B cell (primary cell): Measurements from ENCODE around the gene NCS1. TPM values are rescaled to one million over a fixed set of nuclear protein-coding genes. Genes with fewer than 3 reads are reported as not detected.

Experiments
- ATAC-seq: fragments of 200-7000 bp; cut with Tn5 transposase; one replicate; pipeline ENCODE4 v1.10.0; 2021; ENCODE audit warnings: low read depth, mild to moderate bottlenecking, moderate number of reproducible peaks, moderate library complexity
- CTCF ChIA-PET: fragments of 350-600 bp; sonication (Branson Sonifier 250); formaldehyde crosslinking; loops from one replicate; lab custom pipeline; 2021; ENCODE audit warnings: antibody characterized with exemption, inconsistent platforms; lab: Charles Lee
- POLR2A ChIA-PET: fragments of 350-600 bp; sonication (Branson Sonifier 250); formaldehyde crosslinking; loops from one replicate; lab custom pipeline; 2021; ENCODE audit warnings: antibody characterized with exemption; lab: Charles Lee
- DNase-seq: peaks from one replicate; pipeline ENCODE4 v3.0.0; 2013
- H2AFZ ChIP-seq: 2 replicates; pipeline ENCODE4 v1.6.1; 2012; ENCODE audit warnings: mild to moderate bottlenecking, low read depth, low read length; ENCODE audit not compliant: insufficient read depth, poor library complexity, severe bottlenecking
- H3K27ac ChIP-seq, 2 donors: 1 replicate in 1 of 2; 2 replicates in 1 of 2; pipeline ENCODE4 v1.5.1; 2012 to 2013; ENCODE audit warnings: low read length in 2 of 2, mild to moderate bottlenecking in 2 of 2, moderate library complexity in 1 of 2
- H3K27me3 ChIP-seq, 4 experiments: fragments of 200-600 bp in 1 of 4; sonication (generic) in 1 of 4; replicated peaks in 1 of 4; 1 replicate in 2 of 4; 2 replicates in 2 of 4; pipeline versions ENCODE4 v1.6.1 to v1.7.0; 2013 to 2016; ENCODE audit warnings: low read length in 3 of 4, mild to moderate bottlenecking in 2 of 4, mixed read lengths in 1 of 4, moderate library complexity in 1 of 4; ENCODE audit not compliant: insufficient read depth in 4 of 4, control insufficient read depth in 3 of 4; ENCODE audit errors: control extremely low read depth in 1 of 4
- H3K36me3 ChIP-seq, 2 experiments: replicated peaks in 1 of 2; 1 replicate in 1 of 2; 2 replicates in 1 of 2; pipeline versions ENCODE4 v1.6.1 to v1.7.1; 2013; ENCODE audit warnings: low read length in 1 of 2; ENCODE audit not compliant: insufficient read depth in 2 of 2, control insufficient read depth in 1 of 2; ENCODE audit errors: control extremely low read depth in 1 of 2, extremely low read depth in 1 of 2
- H3K4me1 ChIP-seq, 2 donors: fragments of 200-600 bp in 1 of 2; sonication (generic) in 1 of 2; 1 replicate in 1 of 2; 2 replicates in 1 of 2; pipeline versions ENCODE4 v1.5.1 to v1.6.1; 2013 to 2017; ENCODE audit warnings: low read length in 2 of 2; ENCODE audit not compliant: control insufficient read depth in 2 of 2, insufficient read depth in 2 of 2
- H3K4me2 ChIP-seq: replicated peaks from 2 replicates; pipeline ENCODE3; 2012; ENCODE audit warnings: mild to moderate bottlenecking, low read depth, low read length; ENCODE audit not compliant: poor library complexity, severe bottlenecking
- H3K4me3 ChIP-seq, 5 experiments: fragments of 200-600 bp in 1 of 5; sonication (generic) in 1 of 5; 1 replicate in 3 of 5; 2 replicates in 2 of 5; pipeline versions ENCODE4 v1.5.1 to v1.7.0; 2011 to 2016; ENCODE audit warnings: low read length in 4 of 5, mild to moderate bottlenecking in 4 of 5, low read depth in 2 of 5, control low read depth in 1 of 5, moderate library complexity in 1 of 5; ENCODE audit not compliant: insufficient read depth in 1 of 5; ENCODE audit errors: control extremely low read depth in 1 of 5, extremely low read depth in 1 of 5
- H3K79me2 ChIP-seq: fragments of 200-600 bp; sonication (generic); one replicate; pipeline ENCODE4 v1.6.0; 2016; ENCODE audit warnings: low read length; ENCODE audit not compliant: control insufficient read depth, insufficient read depth
- H3K9ac ChIP-seq: fragments of 200-600 bp; sonication (generic); 2 replicates; pipeline ENCODE4 v1.6.1; 2017; ENCODE audit warnings: mild to moderate bottlenecking, low read length, moderate library complexity
- H3K9me3 ChIP-seq, 3 donors: one replicate each; pipeline versions ENCODE4 v1.6.1 to v1.7.1; 2013; ENCODE audit warnings: low read length in 2 of 3; ENCODE audit not compliant: control insufficient read depth in 2 of 3, insufficient read depth in 1 of 3; ENCODE audit errors: control extremely low read depth in 1 of 3
- H4K20me1 ChIP-seq: 2 replicates; pipeline ENCODE4 v1.6.0; 2012; ENCODE audit warnings: mild to moderate bottlenecking, low read length; ENCODE audit not compliant: insufficient read depth, control insufficient read depth, poor library complexity, severe bottlenecking
- H3K27ac Mint-ChIP-seq: one replicate; pipeline ENCODE4 v1.8.0; 2021; ENCODE audit warnings: mixed read lengths
- H3K27me3 Mint-ChIP-seq: one replicate; pipeline ENCODE4 v1.8.0; 2021; ENCODE audit warnings: mixed read lengths
- H3K4me1 Mint-ChIP-seq: one replicate; pipeline ENCODE4 v1.8.0; 2021; ENCODE audit warnings: mixed read lengths
- H3K4me3 Mint-ChIP-seq: one replicate; pipeline ENCODE4 v1.8.0; 2021; ENCODE audit warnings: mixed read lengths
- H3K9me3 Mint-ChIP-seq: one replicate; pipeline ENCODE4 v1.8.0; 2022; ENCODE audit warnings: mixed read lengths; ENCODE audit not compliant: insufficient read depth
- CTCF ChIP-seq: fragments of 200-600 bp; IDR thresholded peaks from one replicate; pipeline ENCODE4 v1.8.0; 2022; ENCODE audit warnings: antibody characterized with exemption, mild to moderate bottlenecking
- EZH2 ChIP-seq: IDR thresholded peaks from 2 replicates; pipeline ENCODE4 v1.6.1; 2012; ENCODE audit warnings: borderline replicate concordance, low read depth, mild to moderate bottlenecking, moderate library complexity, low read length; ENCODE audit not compliant: insufficient read depth, poor library complexity, severe bottlenecking
- WGBS: methylation state at CpG from one replicate; pipeline ENCODE4 v1.1.5; 2013; ENCODE audit warnings: missing lambda C conversion rate; ENCODE audit not compliant: insufficient coverage; 5-methylcytosine and 5-hydroxymethylcytosine counted together
- intact Hi-C: fragments of 100-400 bp; cut with micrococcal nuclease; formaldehyde crosslinking; loops from one replicate; pipeline ENCODE4 v1.10.0; 2022
- polyA plus RNA-seq: library from polyadenylated mRNA; depleted of rRNA; stranded (reverse); fragments of >200 nt; gene quantifications from 2 replicates; pipeline ENCODE4 v1.2.3, GENCODE V29; 2012
- total RNA-seq, 2 donors: library from RNA; stranded (reverse); fragments of 120-200 nt in 1 of 2; gene quantifications; 1 replicate in 1 of 2; 2 replicates in 1 of 2; pipeline versions ENCODE4 v1.2.3 to v1.2.4, GENCODE V29; 2013 to 2022

The NCS1 gene
- total and polyA plus RNA-seq, 2 donors (not counting 1 experiment from before 2014, with no cell fraction given): 0.39 TPM; not detected in 1

- H3K36me3 ChIP-seq: no peaks in the 10 kb centered on the region
- H3K27ac ChIP-seq: no peak overlapping the region
- peaks cover 0 to 3% (median 0%) of the 10 kb centered on the region in 4 experiments for H3K27me3 ChIP-seq
- POLR2A ChIA-PET: no interaction called here
- H3K4me1 Mint-ChIP-seq: no peaks in the 10 kb centered on the region
- no peaks in the 10 kb centered on the region for H3K79me2 ChIP-seq
- intact Hi-C loops: loop anchor here (10.0 kb wide), 1 partner anchor 56 kb away; no protein-coding TSS in a partner anchor
- H3K27ac Mint-ChIP-seq: no peak overlapping the region
- H3K4me1 ChIP-seq: no peaks in the 10 kb centered on the region
- no peak overlapping the region for H3K9ac ChIP-seq
- H2AFZ ChIP-seq: no peak overlapping the region
- H3K27me3 Mint-ChIP-seq: peaks cover 7% of the 10 kb centered on the region
- ATAC-seq (no peak), DNase-seq (no peak)
- no peaks in the 10 kb centered on the region for H4K20me1 ChIP-seq
- H3K4me3 Mint-ChIP-seq: no peak overlapping the region
- peaks cover 0 to 3% (median 0%) of the 10 kb centered on the region in 3 donors for H3K9me3 ChIP-seq
- 100% methylated on average over 1 of the region's 3 CpGs for WGBS
- H3K4me3 ChIP-seq: no peak overlapping the region
- no peaks in the 10 kb centered on the region for H3K9me3 Mint-ChIP-seq
- TF ChIP-seq CTCF (no peak), EZH2 (no peak)
- CTCF ChIA-PET: no interaction called here
- no peak overlapping the region for H3K4me2 ChIP-seq
Measured at GRCh38 chr9:130160862-130161470, 11.2 kb upstream of the NCS1 start.

- ATAC-seq (no peak), DNase-seq (no peak)
- H3K27ac ChIP-seq: no peak overlapping the region
- H3K4me3 ChIP-seq: no peak overlapping the region
- no CpG with 5 or more reads among the region's 1 CpG for WGBS
- peaks cover 0 to 3% (median 0%) of the 10 kb centered on the region in 3 donors for H3K9me3 ChIP-seq
- H2AFZ ChIP-seq: no peak overlapping the region
- no peak overlapping the region for H3K9ac ChIP-seq
- H3K9me3 Mint-ChIP-seq: no peaks in the 10 kb centered on the region
- POLR2A ChIA-PET: no interaction called here
- CTCF ChIA-PET: no interaction called here
- no peak for TF ChIP-seq CTCF
- TF ChIP-seq EZH2: no peak
- intact Hi-C loops: loop anchor here (10.0 kb wide), 1 partner anchor 61 kb away; no protein-coding TSS in a partner anchor
- H3K27me3 ChIP-seq: peaks cover 0 to 4% (median under 1%) of the 10 kb centered on the region in 4 experiments
- H4K20me1 ChIP-seq: no peaks in the 10 kb centered on the region
- no peaks in the 10 kb centered on the region for H3K4me1 Mint-ChIP-seq
- no peak overlapping the region for H3K4me3 Mint-ChIP-seq
- peaks cover 22% of the 10 kb centered on the region for H3K27me3 Mint-ChIP-seq
- no peaks in the 10 kb centered on the region for H3K4me1 ChIP-seq
- no peaks in the 10 kb centered on the region for H3K36me3 ChIP-seq
- H3K79me2 ChIP-seq: no peaks in the 10 kb centered on the region
- H3K27ac Mint-ChIP-seq: no peak overlapping the region
- H3K4me2 ChIP-seq: no peak overlapping the region
Measured at GRCh38 chr9:130165579-130165978, 6.6 kb upstream of the NCS1 start.
